Activated CD8-positive, alpha-beta T cell treated with anti-CD3 and anti-CD28 coated beads for 36 hours (primary cell): ENCODE measurements around the gene POLR2F. TPM values are rescaled to one million over a fixed set of nuclear protein-coding genes. Genes with fewer than 3 reads are reported as not detected.

Experiments used
- ATAC-seq: fragments of 200-7000 bp; cut with Tn5 transposase; one replicate; pipeline ENCODE4 v1.10.0; 2021; ENCODE audit warnings: mild to moderate bottlenecking, moderate library complexity
- CTCF ChIA-PET: fragments of 350-600 bp; sonication (Branson Sonifier 250); formaldehyde crosslinking; loops from one replicate; lab custom pipeline; 2021; ENCODE audit warnings: antibody characterized with exemption; lab: Charles Lee
- POLR2A ChIA-PET: fragments of 350-600 bp; sonication (Branson Sonifier 250); formaldehyde crosslinking; loops from one replicate; lab custom pipeline; 2021; ENCODE audit warnings: antibody characterized with exemption; lab: Charles Lee
- DNase-seq: peaks from one replicate; pipeline ENCODE4 v3.0.0-alpha.2; 2020
- H3K27ac Mint-ChIP-seq: one replicate; pipeline ENCODE4 v1.8.0; 2021; ENCODE audit warnings: mild to moderate bottlenecking, mixed read lengths
- H3K27me3 Mint-ChIP-seq: one replicate; pipeline ENCODE4 v1.8.0; 2021; ENCODE audit warnings: mixed read lengths
- H3K36me3 Mint-ChIP-seq: one replicate; pipeline ENCODE4 v1.8.0; 2021; ENCODE audit warnings: low read depth, mixed read lengths
- H3K4me1 Mint-ChIP-seq: one replicate; pipeline ENCODE4 v1.8.0; 2021; ENCODE audit warnings: low read depth, mixed read lengths
- H3K4me3 Mint-ChIP-seq: one replicate; pipeline ENCODE4 v1.8.0; 2021; ENCODE audit warnings: mild to moderate bottlenecking, moderate library complexity, mixed read lengths
- H3K9me3 Mint-ChIP-seq: one replicate; pipeline ENCODE4 v1.8.0; 2021; ENCODE audit warnings: mixed read lengths
- intact Hi-C: fragments of 100-400 bp; cut with micrococcal nuclease; formaldehyde crosslinking; loops from one replicate; pipeline ENCODE4 v1.10.0; 2022
- total RNA-seq, 2 experiments: library from RNA; stranded (reverse); gene quantifications; one replicate each; pipeline ENCODE4 v1.2.3, GENCODE V29; 2021
- TF ChIP-seq, protein P1 (sequence below): fragments of 200-600 bp; IDR thresholded peaks from one replicate; pipeline ENCODE4 v1.8.0; 2022; ENCODE audit warnings: antibody characterized with exemption, mild to moderate bottlenecking

Gene POLR2F
- total RNA-seq, 2 experiments from 2014 or later = 82.2 to 85.4 TPM

DNA sequence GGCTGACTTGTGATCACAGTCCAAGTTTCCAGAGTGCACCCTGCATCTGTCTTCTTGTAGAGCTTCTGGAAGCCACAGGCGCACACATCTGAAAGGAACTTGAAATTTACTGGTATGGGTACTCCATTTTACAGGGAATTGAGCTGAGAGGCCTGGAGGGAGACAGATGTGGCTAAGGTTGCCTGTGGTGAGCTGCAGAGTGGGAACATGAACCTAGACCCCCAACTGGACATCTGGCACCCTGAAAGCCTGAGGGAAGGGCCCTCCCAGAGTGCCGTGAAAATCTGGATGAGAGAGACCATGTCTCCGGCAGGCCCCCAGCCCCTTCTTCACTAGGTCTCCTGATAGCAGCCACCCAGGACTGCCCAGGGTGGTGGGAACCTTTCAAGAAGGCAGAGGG lies 53.4 kb downstream of the POLR2F start:
- ATAC-seq (no peak), DNase-seq (no peak)
- no peak overlapping the region for H3K27ac Mint-ChIP-seq
- H3K9me3 Mint-ChIP-seq = no peaks in the 10 kb centered on the region
- ChIA-PET CTCF (interaction anchor here (0.7 to 1.1 kb wide), 2 partner anchors 8 to 46 kb away, joined by 3 read pairs; no protein-coding TSS in a partner anchor), POLR2A (no interaction called here)
- TF ChIP-seq, protein P1, sequence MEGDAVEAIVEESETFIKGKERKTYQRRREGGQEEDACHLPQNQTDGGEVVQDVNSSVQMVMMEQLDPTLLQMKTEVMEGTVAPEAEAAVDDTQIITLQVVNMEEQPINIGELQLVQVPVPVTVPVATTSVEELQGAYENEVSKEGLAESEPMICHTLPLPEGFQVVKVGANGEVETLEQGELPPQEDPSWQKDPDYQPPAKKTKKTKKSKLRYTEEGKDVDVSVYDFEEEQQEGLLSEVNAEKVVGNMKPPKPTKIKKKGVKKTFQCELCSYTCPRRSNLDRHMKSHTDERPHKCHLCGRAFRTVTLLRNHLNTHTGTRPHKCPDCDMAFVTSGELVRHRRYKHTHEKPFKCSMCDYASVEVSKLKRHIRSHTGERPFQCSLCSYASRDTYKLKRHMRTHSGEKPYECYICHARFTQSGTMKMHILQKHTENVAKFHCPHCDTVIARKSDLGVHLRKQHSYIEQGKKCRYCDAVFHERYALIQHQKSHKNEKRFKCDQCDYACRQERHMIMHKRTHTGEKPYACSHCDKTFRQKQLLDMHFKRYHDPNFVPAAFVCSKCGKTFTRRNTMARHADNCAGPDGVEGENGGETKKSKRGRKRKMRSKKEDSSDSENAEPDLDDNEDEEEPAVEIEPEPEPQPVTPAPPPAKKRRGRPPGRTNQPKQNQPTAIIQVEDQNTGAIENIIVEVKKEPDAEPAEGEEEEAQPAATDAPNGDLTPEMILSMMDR = no peak
- H3K4me1 Mint-ChIP-seq = peaks cover 8% of the 10 kb centered on the region
- intact Hi-C loops = no loop called here
- no peaks in the 10 kb centered on the region for H3K36me3 Mint-ChIP-seq
- no peak overlapping the region for H3K4me3 Mint-ChIP-seq
- H3K27me3 Mint-ChIP-seq = no peaks in the 10 kb centered on the region

DNA sequence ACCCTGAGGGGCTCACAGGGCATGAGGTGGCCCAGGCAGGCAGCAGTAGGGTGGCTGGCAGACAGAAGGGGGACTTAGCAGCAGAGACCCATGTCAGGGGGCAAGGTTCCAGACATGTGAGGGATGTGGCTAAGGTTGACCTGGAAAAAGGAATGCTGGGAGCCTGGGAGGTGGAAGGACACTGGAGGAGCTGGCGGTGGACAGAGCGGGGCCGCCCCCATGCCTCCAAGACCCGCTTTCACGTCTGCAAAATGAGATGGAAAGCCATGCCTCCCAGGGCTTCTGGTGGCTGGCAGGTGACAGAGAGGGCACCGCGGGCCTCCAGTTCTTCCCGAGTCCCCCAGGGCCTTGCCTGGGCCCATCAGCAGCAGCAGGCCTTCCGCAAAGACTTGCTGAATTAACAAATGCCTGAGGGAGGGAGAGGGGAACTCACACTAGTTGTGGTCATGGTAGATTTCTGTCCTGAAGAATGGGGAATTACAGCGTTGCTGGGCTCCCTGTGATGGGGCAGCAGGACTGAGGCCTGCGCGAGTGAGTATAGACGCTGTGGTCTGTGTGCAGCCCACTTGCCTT lies 53.9 kb downstream of the POLR2F start:
- intact Hi-C loops = no loop called here
- H3K9me3 Mint-ChIP-seq = no peaks in the 10 kb centered on the region
- no peaks in the 10 kb centered on the region for H3K36me3 Mint-ChIP-seq
- POLR2A ChIA-PET = no interaction called here
- no peak overlapping the region for H3K27ac Mint-ChIP-seq
- TF ChIP-seq, protein P1 = no peak
- ATAC-seq = no peak
- CTCF ChIA-PET = interaction anchor here (0.7 to 1.1 kb wide), 2 partner anchors 7 to 45 kb away, joined by 3 read pairs; no protein-coding TSS in a partner anchor
- no peak overlapping the region for H3K4me3 Mint-ChIP-seq
- no peak for DNase-seq
- H3K4me1 Mint-ChIP-seq = peaks cover 8% of the 10 kb centered on the region
- no peaks in the 10 kb centered on the region for H3K27me3 Mint-ChIP-seq

DNA sequence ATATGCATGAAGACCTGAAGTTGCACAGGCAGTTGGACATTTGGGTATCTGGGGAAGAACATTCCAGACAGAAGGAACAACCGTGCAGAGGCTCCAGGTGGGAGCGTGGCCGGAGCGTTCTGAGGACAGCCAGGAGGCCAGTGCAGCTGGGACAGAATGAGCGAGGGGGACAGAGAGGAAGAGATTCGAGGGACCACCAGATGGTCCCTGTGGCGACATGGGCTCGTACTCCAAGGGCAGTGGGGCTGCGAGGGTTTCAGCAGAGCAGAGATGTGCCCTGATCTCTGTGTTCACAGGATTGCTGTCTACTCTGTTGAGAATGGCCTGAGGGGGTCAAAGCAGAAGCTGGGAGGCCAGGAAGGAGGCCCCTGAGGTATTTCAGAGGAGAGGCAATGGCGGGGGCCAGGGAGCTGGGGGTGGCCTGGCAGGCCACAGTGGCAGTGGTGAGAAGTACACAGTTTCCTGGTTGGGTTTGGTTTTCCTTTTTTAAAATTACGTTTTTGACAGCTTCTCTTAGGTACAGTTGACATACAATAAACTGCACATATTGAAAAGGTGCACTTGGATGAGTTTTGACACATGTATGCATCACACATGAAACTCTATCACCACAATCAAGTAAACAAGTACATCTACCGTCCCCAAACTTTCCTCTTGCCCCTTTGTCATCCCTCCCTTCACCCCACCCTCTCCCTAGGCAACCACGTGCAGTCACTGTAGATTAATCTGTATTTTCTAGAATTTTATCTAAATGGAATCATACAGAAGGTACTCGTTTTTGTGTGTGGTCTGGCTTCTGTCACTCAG lies 55.7 kb downstream of the POLR2F start:
- POLR2A ChIA-PET = no interaction called here
- no peak overlapping the region for H3K4me3 Mint-ChIP-seq
- CTCF ChIA-PET = interaction anchor here (1.1 kb wide), 1 partner anchor 191 kb away, joined by 3 read pairs; no protein-coding TSS in a partner anchor
- peaks cover 8% of the 10 kb centered on the region for H3K4me1 Mint-ChIP-seq
- ATAC-seq (peak; percentile 34), DNase-seq (no peak)
- intact Hi-C loops = no loop called here
- TF ChIP-seq, protein P1 = no peak
- no peaks in the 10 kb centered on the region for H3K27me3 Mint-ChIP-seq
- H3K27ac Mint-ChIP-seq = no peak overlapping the region
- no peaks in the 10 kb centered on the region for H3K36me3 Mint-ChIP-seq
- no peaks in the 10 kb centered on the region for H3K9me3 Mint-ChIP-seq

DNA sequence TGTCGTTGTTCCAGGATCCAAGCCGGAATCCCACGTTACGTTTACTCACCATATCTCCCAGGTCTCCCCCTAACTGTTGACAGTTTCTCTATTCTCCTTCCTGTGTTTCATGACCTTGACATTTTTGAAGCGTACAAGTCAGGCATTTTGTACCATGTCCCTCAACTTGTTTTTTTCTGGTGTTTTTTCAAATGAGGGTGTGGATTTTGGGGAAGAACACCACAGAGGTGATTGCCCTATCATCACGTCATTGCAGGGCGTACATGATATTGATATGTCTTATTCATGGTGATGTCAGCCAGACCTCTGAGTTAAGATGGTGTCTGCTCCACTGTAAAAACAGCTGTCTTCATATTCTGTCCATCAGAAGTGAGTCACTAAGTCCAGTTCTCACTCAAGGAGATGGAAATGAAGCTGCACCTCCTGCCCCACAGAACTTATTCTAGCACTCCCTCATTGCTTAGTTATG lies 59.1 kb downstream of the POLR2F start:
- ChIA-PET CTCF (interaction anchor here (1.0 kb wide), 1 partner anchor 40 kb away, joined by 3 read pairs; no protein-coding TSS in a partner anchor), POLR2A (no interaction called here)
- DNase-seq (no peak), ATAC-seq (no peak)
- TF ChIP-seq, protein P1 = no peak
- H3K27me3 Mint-ChIP-seq = no peaks in the 10 kb centered on the region
- H3K27ac Mint-ChIP-seq = no peak overlapping the region
- no peaks in the 10 kb centered on the region for H3K36me3 Mint-ChIP-seq
- intact Hi-C loops = no loop called here
- H3K4me1 Mint-ChIP-seq = peaks cover 10% of the 10 kb centered on the region
- no peaks in the 10 kb centered on the region for H3K9me3 Mint-ChIP-seq
- H3K4me3 Mint-ChIP-seq = no peak overlapping the region
